ENCODE data around the gene GMNC. TPM values are rescaled to one million over a fixed set of nuclear protein-coding genes. Genes with fewer than 3 reads are reported as not detected.
A peak's percentile ranks its signal among the peaks of the same experiment; 100 is the strongest.

GMNC gene
- total RNA-seq, 1 experiment from 2014 or later: 0.27 TPM

DNA sequence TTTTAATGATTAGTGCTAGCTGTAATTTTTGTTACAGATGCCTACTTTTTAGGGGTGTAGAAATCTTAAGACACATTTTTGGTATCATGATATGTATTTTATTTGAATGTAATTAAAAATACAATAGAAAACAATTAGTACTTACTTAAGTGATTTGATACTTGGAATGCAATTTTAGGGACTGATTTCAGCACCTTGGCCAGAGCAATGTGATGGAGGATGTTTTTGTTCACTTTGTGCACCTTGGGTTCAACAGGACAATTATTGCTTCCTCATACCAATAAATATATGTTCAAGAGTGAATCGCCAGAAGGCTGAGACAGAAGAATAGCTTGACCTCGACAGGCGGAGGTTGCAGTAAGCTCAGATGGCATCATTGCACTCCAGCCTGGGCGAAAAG lies 22.3 kb downstream of the GMNC start:
- ATAC-seq (no peak), DNase-seq (ENCODE audit: low read depth, low spot score) (no peak)
- Histone ChIP-seq H3K4me2 (ENCODE audit: low read length) (no peak overlapping the region), H3K9me3 (ENCODE audit: control insufficient read depth in 1 of 2, insufficient read depth in 1 of 2, low read depth in 1 of 2, low read length in 2 of 2) (no peaks in the 10 kb centered on the region), H3K9ac (ENCODE audit: low read length) (no peak overlapping the region), H2AFZ (ENCODE audit: low read depth, low read length, poor library complexity, severe bottlenecking) (no peak overlapping the region), H3K9me2 (ENCODE audit: insufficient read depth) (no peaks in the 10 kb centered on the region), H3K36me3 (ENCODE audit: control insufficient read depth in 1 of 2, insufficient read depth in 2 of 2, low read length in 2 of 2) (no peaks in the 10 kb centered on the region), H3K4me1 (ENCODE audit: control insufficient read depth in 1 of 2, insufficient read depth in 2 of 2, low read length in 2 of 2) (no peaks in the 10 kb centered on the region), H3K27me3 (ENCODE audit: insufficient read depth, low read length) (no peaks in the 10 kb centered on the region), H3K4me3 (replicated peaks in 1 of 2; ENCODE audit: low read depth in 1 of 2, low read length in 2 of 2) (no peak overlapping the region), H3K79me2 (ENCODE audit: insufficient read depth, low read length) (no peaks in the 10 kb centered on the region), H4K20me1 (ENCODE audit: insufficient read depth) (no peaks in the 10 kb centered on the region), H3K27ac (ENCODE audit: low read depth, low read length) (no peak overlapping the region)
- TF ChIP-seq, protein P1, sequence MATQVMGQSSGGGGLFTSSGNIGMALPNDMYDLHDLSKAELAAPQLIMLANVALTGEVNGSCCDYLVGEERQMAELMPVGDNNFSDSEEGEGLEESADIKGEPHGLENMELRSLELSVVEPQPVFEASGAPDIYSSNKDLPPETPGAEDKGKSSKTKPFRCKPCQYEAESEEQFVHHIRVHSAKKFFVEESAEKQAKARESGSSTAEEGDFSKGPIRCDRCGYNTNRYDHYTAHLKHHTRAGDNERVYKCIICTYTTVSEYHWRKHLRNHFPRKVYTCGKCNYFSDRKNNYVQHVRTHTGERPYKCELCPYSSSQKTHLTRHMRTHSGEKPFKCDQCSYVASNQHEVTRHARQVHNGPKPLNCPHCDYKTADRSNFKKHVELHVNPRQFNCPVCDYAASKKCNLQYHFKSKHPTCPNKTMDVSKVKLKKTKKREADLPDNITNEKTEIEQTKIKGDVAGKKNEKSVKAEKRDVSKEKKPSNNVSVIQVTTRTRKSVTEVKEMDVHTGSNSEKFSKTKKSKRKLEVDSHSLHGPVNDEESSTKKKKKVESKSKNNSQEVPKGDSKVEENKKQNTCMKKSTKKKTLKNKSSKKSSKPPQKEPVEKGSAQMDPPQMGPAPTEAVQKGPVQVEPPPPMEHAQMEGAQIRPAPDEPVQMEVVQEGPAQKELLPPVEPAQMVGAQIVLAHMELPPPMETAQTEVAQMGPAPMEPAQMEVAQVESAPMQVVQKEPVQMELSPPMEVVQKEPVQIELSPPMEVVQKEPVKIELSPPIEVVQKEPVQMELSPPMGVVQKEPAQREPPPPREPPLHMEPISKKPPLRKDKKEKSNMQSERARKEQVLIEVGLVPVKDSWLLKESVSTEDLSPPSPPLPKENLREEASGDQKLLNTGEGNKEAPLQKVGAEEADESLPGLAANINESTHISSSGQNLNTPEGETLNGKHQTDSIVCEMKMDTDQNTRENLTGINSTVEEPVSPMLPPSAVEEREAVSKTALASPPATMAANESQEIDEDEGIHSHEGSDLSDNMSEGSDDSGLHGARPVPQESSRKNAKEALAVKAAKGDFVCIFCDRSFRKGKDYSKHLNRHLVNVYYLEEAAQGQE (IDR thresholded peaks at IDR 0.05; ENCODE audit: low read depth): peak; percentile 76
- TF ChIP-seq YY1 (IDR thresholded peaks at IDR 0.05; ENCODE audit: extremely low read depth, insufficient replicate concordance, low read depth, low read length): no peak
- ChIA-PET POLR2A (no interaction called here), RAD21 (ENCODE audit: low non-redundant PET in 1 of 2, low total read pairs in 2 of 2, uncharacterized antibody in 2 of 2, unreplicated experiment in 2 of 2) (no interaction called here), CTCF (no interaction called here)
- intact Hi-C loops (cut with micrococcal nuclease): no loop called here
- no TSS peak for BruUV-seq (replicated peaks)

DNA sequence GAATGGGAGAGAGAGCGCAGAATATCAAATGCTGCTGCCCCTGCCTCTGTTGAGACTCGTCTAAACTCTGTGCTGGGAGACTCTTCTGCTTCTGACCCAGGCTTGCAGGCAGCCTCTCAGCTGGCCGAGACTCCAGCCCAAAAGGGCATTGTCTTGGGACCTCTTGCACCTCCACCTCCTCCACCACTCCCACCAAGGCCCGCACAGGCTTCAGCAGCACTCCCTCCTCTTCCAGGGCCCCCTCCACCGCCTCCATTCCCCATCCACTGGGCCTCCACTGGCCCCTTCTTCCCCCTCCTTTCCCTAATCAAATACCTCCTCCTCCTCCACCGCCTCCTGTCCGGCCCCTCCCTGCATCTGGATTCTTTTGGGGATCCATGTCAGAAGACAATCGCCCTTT lies 31.3 kb downstream of the GMNC start:
- Histone ChIP-seq H3K36me3 (ENCODE audit: control insufficient read depth in 1 of 2, insufficient read depth in 2 of 2, low read length in 2 of 2) (no peaks in the 10 kb centered on the region), H3K27ac (ENCODE audit: low read depth, low read length) (no peak overlapping the region), H3K9me3 (ENCODE audit: control insufficient read depth in 1 of 2, insufficient read depth in 1 of 2, low read depth in 1 of 2, low read length in 2 of 2) (no peaks in the 10 kb centered on the region), H3K4me2 (ENCODE audit: low read length) (no peak overlapping the region), H3K4me3 (replicated peaks in 1 of 2; ENCODE audit: low read depth in 1 of 2, low read length in 2 of 2) (no peak overlapping the region), H3K79me2 (ENCODE audit: insufficient read depth, low read length) (no peaks in the 10 kb centered on the region), H4K20me1 (ENCODE audit: insufficient read depth) (no peaks in the 10 kb centered on the region), H3K9ac (ENCODE audit: low read length) (no peak overlapping the region), H3K27me3 (ENCODE audit: insufficient read depth, low read length) (no peaks in the 10 kb centered on the region), H3K4me1 (ENCODE audit: control insufficient read depth in 1 of 2, insufficient read depth in 2 of 2, low read length in 2 of 2) (no peaks in the 10 kb centered on the region), H3K9me2 (ENCODE audit: insufficient read depth) (no peaks in the 10 kb centered on the region), H2AFZ (ENCODE audit: low read depth, low read length, poor library complexity, severe bottlenecking) (no peak overlapping the region)
- intact Hi-C loops (cut with micrococcal nuclease): no loop called here
- TF ChIP-seq EGR1 (IDR thresholded peaks at IDR 0.05; ENCODE audit: low read depth) (no peak), ZFX (IDR thresholded peaks at IDR 0.05) (no peak), CBX3 (IDR thresholded peaks at IDR 0.05; ENCODE audit: low read depth) (no peak), EZH2phosphoT487 (IDR thresholded peaks at IDR 0.05; ENCODE audit: borderline replicate concordance) (no peak), ZNF274 (IDR thresholded peaks at IDR 0.05; ENCODE audit: low read depth, low read length) (no peak), ELF1 (IDR thresholded peaks at IDR 0.05; ENCODE audit: borderline replicate concordance, low read depth) (no peak), SIN3A (IDR thresholded peaks at IDR 0.05; ENCODE audit: low read depth) (no peak)
- TF ChIP-seq, protein P2, sequence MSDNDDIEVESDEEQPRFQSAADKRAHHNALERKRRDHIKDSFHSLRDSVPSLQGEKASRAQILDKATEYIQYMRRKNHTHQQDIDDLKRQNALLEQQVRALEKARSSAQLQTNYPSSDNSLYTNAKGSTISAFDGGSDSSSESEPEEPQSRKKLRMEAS (IDR thresholded peaks at IDR 0.05): no peak
- TF ChIP-seq, protein P1 (IDR thresholded peaks at IDR 0.05; ENCODE audit: low read depth): no peak
- DNase-seq (ENCODE audit: low read depth, low spot score) (no peak), ATAC-seq (no peak)
- RAD21 ChIA-PET (ENCODE audit: low non-redundant PET in 1 of 2, low total read pairs in 2 of 2, uncharacterized antibody in 2 of 2, unreplicated experiment in 2 of 2): no interaction called here
- BruUV-seq (replicated peaks): no TSS peak
- CTCF ChIA-PET: no interaction called here
- POLR2A ChIA-PET: no interaction called here

Measured in HCT116 (cell line).